ENCODE data around the gene CHMP5. TPM values are rescaled to one million over a fixed set of nuclear protein-coding genes. Genes with fewer than 3 reads are reported as not detected.

CHMP5 gene
- total RNA-seq, 1 experiment from 2014 or later = 63.0 TPM

GRCh38 chr9:33289496-33289895, 24.6 kb downstream of the CHMP5 start:
- ChIA-PET CTCF (interaction anchor here (1.0 kb wide), 1 partner anchor 163 kb away, joined by 4 read pairs; no protein-coding TSS in a partner anchor), POLR2A (ENCODE audit: unreplicated experiment) (interaction anchor here (0.6 to 0.9 kb wide), 2 partner anchors 14 to 58 kb away, joined by 3 to 4 read pairs; no protein-coding TSS in a partner anchor)
- Histone ChIP-seq H2AFZ (no peak overlapping the region; the same call in 1 of the 2 replicates), H3K9me3 (ENCODE audit: insufficient read depth, low read depth) (no peaks in the 10 kb centered on the region), H3K4me1 (replicated peaks; ENCODE audit: insufficient read depth) (no peaks in the 10 kb centered on the region; the same call in 1 of the 2 replicates), H3K27me3 (ENCODE audit: insufficient read depth, low read depth) (no peaks in the 10 kb centered on the region), H3K4me2 (peak overlapping the region; percentile 82), H3K4me3 (peak overlapping the region; percentile 75), H4K20me1 (ENCODE audit: insufficient read depth) (peaks cover 4% of the 10 kb centered on the region; the same call in 1 of the 2 replicates), H3K79me2 (ENCODE audit: low read depth) (peaks cover 34% of the 10 kb centered on the region), H3K27ac (peak overlapping the region; percentile 95), H3K9me2 (ENCODE audit: insufficient read depth) (no peaks in the 10 kb centered on the region), H3F3A (ENCODE audit: insufficient read depth, low read depth) (peaks cover 11% of the 10 kb centered on the region; the same call in 1 of the 2 replicates), H3K36me3 (ENCODE audit: low read depth) (no peaks in the 10 kb centered on the region)
- BruUV-seq (replicated peaks) = no TSS peak
- TF ChIP-seq EZH2 (IDR thresholded peaks at IDR 0.05; ENCODE audit: low read depth) = no peak
- TF ChIP-seq CTCF (conservative IDR thresholded peaks at IDR 0.05) = no peak
- no peak for DNase-seq
- intact Hi-C loops (cut with micrococcal nuclease; ENCODE audit: unreplicated experiment) = no loop called here

GRCh38 chr9:33289936-33290246, 25.0 kb downstream of the CHMP5 start:
- Histone ChIP-seq H3K36me3 (ENCODE audit: low read depth) (no peaks in the 10 kb centered on the region), H3K9me2 (ENCODE audit: insufficient read depth) (no peaks in the 10 kb centered on the region), H3K4me2 (peak overlapping the region; percentile 82), H4K20me1 (ENCODE audit: insufficient read depth) (peaks cover 4% of the 10 kb centered on the region; the same call in 1 of the 2 replicates), H3K27me3 (ENCODE audit: insufficient read depth, low read depth) (no peaks in the 10 kb centered on the region), H3K79me2 (ENCODE audit: low read depth) (peaks cover 38% of the 10 kb centered on the region), H3K4me1 (replicated peaks; ENCODE audit: insufficient read depth) (no peaks in the 10 kb centered on the region; the same call in 1 of the 2 replicates), H3F3A (ENCODE audit: insufficient read depth, low read depth) (peaks cover 11% of the 10 kb centered on the region; the same call in 1 of the 2 replicates), H3K9me3 (ENCODE audit: insufficient read depth, low read depth) (no peaks in the 10 kb centered on the region), H3K4me3 (peak overlapping the region; percentile 75), H2AFZ (peak overlapping the region; percentile 79; the same call in 1 of the 2 replicates), H3K27ac (peak overlapping the region; percentile 95)
- no peak for DNase-seq
- TF ChIP-seq EZH2 (IDR thresholded peaks at IDR 0.05; ENCODE audit: low read depth) = no peak
- TF ChIP-seq CTCF (conservative IDR thresholded peaks at IDR 0.05) = no peak
- TSS peak; percentile 79 for BruUV-seq (replicated peaks)
- intact Hi-C loops (cut with micrococcal nuclease; ENCODE audit: unreplicated experiment) = loop anchor here (1.0 to 10.0 kb wide), 3 partner anchors 61 to 335 kb away; no protein-coding TSS in a partner anchor
- POLR2A ChIA-PET (ENCODE audit: unreplicated experiment) = interaction anchor here (0.6 to 0.9 kb wide), 2 partner anchors 14 to 58 kb away, joined by 3 to 4 read pairs; no protein-coding TSS in a partner anchor
- CTCF ChIA-PET = interaction anchor here (0.6 to 1.0 kb wide), 2 partner anchors 86 to 163 kb away, joined by 3 to 4 read pairs; no protein-coding TSS in a partner anchor

- Histone ChIP-seq H3K79me2 (ENCODE audit: low read depth) (peaks cover 41% of the 10 kb centered on the region), H3K36me3 (ENCODE audit: low read depth) (no peaks in the 10 kb centered on the region), H3K27ac (peak within 1 kb of the TSS; percentile 95), H3K4me3 (peak within 1 kb of the TSS; percentile 75), H3F3A (ENCODE audit: insufficient read depth, low read depth) (peaks cover 11% of the 10 kb centered on the region; the same call in 1 of the 2 replicates), H3K9me2 (ENCODE audit: insufficient read depth) (no peaks in the 10 kb centered on the region), H2AFZ (peak within 1 kb of the TSS; percentile 82), H3K27me3 (ENCODE audit: insufficient read depth, low read depth) (no peaks in the 10 kb centered on the region), H4K20me1 (ENCODE audit: insufficient read depth) (peaks cover 4% of the 10 kb centered on the region; the same call in 1 of the 2 replicates), H3K4me1 (replicated peaks; ENCODE audit: insufficient read depth) (no peaks in the 10 kb centered on the region; the same call in 1 of the 2 replicates), H3K9me3 (ENCODE audit: insufficient read depth, low read depth) (no peaks in the 10 kb centered on the region), H3K4me2 (peak within 1 kb of the TSS; percentile 93)
- TSS peak; percentile 50 for BruUV-seq (replicated peaks)
- POLR2A ChIA-PET (ENCODE audit: unreplicated experiment) = interaction anchor here (0.6 to 0.9 kb wide), 5 partner anchors 15 to 1361 kb away, joined by 3 to 6 read pairs (median 5); no protein-coding TSS in a partner anchor
- intact Hi-C loops (cut with micrococcal nuclease; ENCODE audit: unreplicated experiment) = loop anchor here (1.0 to 10.0 kb wide), 3 partner anchors 61 to 334 kb away; no protein-coding TSS in a partner anchor
- CTCF ChIA-PET = interaction anchor here (0.6 to 1.0 kb wide), 2 partner anchors 86 to 162 kb away, joined by 3 to 4 read pairs; no protein-coding TSS in a partner anchor
- peak; percentile 84 to 90 for DNase-seq
- TF ChIP-seq EZH2 (IDR thresholded peaks at IDR 0.05; ENCODE audit: low read depth) = no peak
- TF ChIP-seq CTCF (conservative IDR thresholded peaks at IDR 0.05) = no peak
Measured at GRCh38 chr9:33290247-33291030, 25.6 kb downstream of the CHMP5 start, which contains the start of gene NFX1. NFX1 (plus strand) TSS chr9:33290516; CDS start chr9:33290573, 57 bp downstream.

All from PC-9 (cell line).